Activated CD4-positive, alpha-beta T cell treated with anti-CD3 and anti-CD28 coated beads, Interleukin-2, amount 50 U/mL, for 16 hours (primary cell): ENCODE measurements around the gene APEX2.
A peak's percentile ranks its signal among the peaks of the same experiment; 100 is the strongest.
"Not testable (repeated sequence)": the region's sequence is repeated elsewhere in the genome, so short reads cannot be mapped to it uniquely, and the experiment has no call there.

Experiments used
- DNase-seq: peaks from one replicate; pipeline ENCODE4 v3.0.0-alpha.2; 2020

APEX2 gene, protein sequence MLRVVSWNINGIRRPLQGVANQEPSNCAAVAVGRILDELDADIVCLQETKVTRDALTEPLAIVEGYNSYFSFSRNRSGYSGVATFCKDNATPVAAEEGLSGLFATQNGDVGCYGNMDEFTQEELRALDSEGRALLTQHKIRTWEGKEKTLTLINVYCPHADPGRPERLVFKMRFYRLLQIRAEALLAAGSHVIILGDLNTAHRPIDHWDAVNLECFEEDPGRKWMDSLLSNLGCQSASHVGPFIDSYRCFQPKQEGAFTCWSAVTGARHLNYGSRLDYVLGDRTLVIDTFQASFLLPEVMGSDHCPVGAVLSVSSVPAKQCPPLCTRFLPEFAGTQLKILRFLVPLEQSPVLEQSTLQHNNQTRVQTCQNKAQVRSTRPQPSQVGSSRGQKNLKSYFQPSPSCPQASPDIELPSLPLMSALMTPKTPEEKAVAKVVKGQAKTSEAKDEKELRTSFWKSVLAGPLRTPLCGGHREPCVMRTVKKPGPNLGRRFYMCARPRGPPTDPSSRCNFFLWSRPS

GRCh38 chrX:54999717-55000598 is at the start of gene APEX2:
APEX2 (plus strand) TSS chrX:55000363; CDS start chrX:55000423, 60 bp downstream.
- peak; percentile 90 for DNase-seq

- no peak for DNase-seq
Measured at GRCh38 chrX:54950730-54951375, 49.3 kb upstream of the APEX2 start.

DNA sequence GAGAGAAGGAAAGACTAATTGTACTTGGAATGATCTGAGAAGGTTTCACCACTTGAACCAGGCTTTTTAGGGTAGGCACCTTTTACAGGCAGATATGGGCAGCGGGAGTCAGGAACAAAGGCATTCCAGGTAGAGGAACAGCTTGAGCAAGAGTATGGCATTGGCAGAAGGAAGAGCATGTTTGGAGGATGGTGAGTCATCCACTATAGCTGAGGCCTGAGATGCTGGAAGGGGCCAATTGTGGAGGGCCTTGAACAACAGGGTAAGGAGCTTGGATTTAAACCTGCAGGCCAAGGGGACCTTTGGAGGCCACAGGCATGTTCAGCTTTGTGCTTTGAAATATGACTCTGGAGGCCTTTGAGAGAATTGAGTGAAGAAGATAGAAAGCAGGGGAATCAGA is 38.4 kb upstream of the APEX2 start:
- no peak for DNase-seq

DNA sequence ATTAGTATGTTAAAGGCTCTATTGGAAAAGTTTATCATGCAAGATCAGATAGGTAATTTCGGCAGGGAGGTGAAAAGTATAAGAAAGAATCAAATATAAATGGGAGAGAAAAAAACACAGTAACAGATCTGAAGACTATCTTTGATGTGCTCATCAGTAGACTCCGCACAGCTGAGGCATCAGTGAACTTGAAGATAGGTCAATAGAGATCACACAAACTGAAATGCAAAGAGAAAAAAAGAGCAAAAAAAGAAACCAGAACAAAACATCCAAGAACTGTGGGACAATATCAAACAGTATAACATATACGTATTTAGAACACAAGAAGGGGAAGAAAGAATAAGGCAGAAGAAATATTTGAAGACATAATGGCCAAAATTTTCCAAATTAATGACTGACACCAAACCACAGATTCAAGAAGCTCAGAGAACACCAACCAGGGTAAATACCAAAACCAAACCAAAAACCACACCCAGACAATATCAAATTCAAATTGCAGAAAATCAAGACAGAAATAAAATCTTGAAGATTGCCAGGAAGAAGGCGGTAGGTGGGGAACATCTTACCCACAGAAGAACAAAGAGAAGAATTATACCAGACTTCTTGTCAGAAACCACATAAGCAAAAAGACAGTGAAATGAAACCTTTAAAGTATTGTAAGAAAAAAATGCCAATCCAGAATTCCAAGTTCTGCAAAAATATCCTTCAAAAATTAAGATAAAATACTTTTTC is 35.2 kb upstream of the APEX2 start:
- no peak for DNase-seq

DNA sequence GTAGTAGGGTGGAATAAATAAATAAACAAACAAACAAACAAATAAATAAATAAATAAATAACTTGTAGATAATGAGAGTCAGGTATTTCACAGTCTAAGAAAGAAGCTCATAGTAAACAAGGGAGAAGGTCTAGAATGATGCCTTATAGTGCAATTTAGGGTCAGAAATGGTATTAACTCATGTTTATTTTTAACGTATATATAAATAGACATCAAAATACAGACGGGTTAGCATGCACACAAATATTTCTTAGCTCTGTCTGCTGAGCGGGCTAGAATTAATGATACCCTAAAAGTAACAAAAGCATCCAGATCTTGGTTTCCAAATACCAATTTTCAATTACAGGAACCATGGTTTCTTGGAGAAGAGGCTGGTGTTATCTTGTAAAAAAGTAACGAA is 22.8 kb upstream of the APEX2 start:
- DNase-seq: no peak

DNA sequence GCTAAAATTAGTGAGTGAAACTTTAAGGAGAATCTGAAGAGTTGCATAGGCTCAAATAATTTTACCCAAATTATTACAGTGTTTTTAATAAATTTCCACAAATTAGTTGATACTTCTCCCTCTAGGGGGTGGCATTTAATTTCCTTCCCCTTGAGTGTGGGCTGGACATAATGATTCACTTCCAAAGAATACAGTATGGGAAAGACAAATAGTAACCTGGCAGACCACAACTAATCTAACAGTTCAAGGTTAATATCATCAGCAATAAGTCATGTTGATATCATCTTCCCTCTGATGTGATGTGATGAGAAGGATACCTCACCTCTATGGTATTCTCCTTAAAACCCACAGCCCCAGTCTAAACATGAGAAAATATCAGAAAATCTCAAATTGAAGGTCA is 21.7 kb upstream of the APEX2 start:
- no peak for DNase-seq

GRCh38 chrX:54979432-54979831 is 20.7 kb upstream of the APEX2 start:
- no peak for DNase-seq

GRCh38 chrX:54980334-54980733 is 19.8 kb upstream of the APEX2 start:
- no peak for DNase-seq

DNA sequence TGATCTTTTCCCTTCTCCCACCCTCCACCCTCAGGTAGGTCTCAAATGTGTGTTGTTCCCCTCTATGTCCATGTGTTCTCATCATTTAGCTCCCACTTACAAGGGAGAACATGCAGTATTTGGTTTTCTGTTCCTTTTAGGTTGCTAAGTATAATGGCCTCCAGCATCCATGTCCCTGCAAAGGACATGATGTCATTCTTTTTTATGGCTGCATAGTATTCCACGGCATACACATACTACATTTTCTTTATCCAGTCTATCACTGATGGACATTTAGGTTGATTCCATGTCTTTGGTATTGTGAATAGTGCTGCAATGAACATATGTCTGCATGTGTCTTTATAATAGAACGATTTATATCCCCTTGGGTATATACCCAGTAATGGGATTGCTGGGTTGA is 16.9 kb upstream of the APEX2 start:
- not testable (repeated sequence) for DNase-seq

DNA sequence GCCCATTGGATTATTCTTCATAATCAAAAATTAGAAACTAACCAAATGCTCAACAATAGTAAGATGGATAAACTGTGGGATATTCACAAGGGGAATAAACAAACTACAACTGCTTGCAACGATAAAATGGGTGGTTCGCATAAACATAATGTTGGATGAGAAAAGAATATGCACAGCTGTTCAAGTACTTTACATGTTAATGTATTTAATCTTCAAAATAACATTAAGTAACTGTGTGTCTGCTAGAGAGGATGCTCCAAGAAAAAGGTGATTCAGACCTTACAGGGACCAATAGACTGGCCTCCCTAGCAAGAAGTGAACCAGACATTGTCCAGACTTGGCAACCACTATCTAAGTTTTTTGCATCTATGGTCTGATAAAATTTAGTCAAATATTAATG is 8.5 kb upstream of the APEX2 start:
- no peak for DNase-seq

GRCh38 chrX:54992911-54993622 is 7.1 kb upstream of the APEX2 start:
- DNase-seq: no peak

DNA sequence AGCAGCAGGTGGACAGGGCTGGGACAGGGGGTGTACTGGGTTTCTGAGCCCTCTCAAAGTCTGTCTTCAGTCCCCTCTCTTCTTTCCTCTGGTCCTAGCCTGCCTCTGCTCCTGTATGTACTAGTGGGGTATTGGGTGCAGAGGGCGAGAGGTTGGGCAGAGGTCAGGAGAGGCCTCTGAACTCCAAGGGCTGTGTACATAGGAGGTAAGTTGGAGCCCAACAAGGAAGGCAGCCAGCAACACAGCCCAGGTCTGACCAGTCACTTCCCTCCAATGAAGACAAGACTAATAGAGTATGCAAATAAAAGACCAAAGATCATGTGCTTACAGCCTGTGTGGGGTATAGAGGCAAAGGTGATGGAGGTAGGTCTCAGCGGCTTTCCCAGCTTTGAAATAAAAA is 6.1 kb upstream of the APEX2 start, which contains the start of gene PFKFB1:
PFKFB1 (minus strand) TSS at position 90 of the 400 bp plus-strand sequence. CDS start 181 bp downstream, outside the sequence.
- no peak for DNase-seq

DNA sequence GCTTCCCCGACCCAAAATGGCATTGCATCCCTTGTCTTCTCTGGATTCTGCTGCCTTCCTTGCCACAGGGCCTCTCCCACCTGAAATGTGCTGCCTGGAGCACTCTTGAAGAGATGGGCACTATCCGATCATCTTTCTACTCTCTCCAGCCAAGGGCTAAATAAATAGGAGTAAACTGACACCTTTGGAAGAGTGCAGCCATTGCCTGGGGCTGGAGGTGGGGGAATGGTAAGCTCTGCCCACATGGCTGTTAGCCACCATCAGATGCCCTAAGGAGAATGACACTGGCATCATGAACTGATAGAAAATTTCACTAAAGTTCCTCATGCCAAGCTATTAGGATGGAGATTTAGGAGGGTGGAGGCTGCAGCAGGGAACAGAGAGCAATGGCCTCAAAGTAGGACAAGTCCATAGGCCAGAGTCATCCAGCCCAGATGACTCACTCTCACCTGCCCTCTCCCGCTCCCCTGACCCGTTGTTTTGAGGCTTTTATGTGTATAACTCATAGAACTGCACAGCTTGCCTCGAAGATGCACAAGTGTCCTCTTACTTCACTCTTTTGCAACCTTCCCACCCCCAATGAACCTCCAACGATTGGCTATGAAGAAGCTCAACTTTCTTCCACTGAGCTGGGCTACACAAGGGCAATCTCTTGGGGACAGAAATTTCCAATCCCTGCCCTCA is 5.4 kb upstream of the APEX2 start:
- DNase-seq: no peak

- DNase-seq: no peak
Measured at GRCh38 chrX:54995621-54996020, 4.5 kb upstream of the APEX2 start.

GRCh38 chrX:55004231-55004630 is 4.1 kb downstream of the APEX2 start:
- DNase-seq: no peak

- no peak for DNase-seq
Measured at GRCh38 chrX:55005256-55005655, 5.1 kb downstream of the APEX2 start.

- no peak for DNase-seq
Measured at GRCh38 chrX:55006827-55007621, 6.9 kb downstream of the APEX2 start.

DNA sequence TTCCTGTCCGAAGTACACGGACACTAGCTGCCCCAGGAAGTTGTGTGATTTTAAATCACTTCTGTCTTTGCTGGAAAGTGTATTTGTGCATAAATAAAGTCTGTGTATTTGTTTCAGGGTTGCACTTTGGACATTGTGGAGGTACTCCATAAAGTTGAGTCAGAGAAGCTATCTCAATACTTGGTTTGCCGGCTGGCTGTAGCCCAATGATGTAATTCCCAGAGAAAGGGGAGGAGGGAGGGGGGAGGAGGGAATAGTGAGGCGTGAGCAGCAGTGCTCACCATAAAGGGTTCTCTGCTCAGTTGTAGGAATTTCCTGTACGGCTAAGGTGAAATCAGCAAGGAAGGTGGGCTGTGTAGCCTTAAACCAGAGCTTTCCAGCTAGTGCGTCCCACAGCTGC is 7.5 kb downstream of the APEX2 start:
- DNase-seq: no peak

DNA sequence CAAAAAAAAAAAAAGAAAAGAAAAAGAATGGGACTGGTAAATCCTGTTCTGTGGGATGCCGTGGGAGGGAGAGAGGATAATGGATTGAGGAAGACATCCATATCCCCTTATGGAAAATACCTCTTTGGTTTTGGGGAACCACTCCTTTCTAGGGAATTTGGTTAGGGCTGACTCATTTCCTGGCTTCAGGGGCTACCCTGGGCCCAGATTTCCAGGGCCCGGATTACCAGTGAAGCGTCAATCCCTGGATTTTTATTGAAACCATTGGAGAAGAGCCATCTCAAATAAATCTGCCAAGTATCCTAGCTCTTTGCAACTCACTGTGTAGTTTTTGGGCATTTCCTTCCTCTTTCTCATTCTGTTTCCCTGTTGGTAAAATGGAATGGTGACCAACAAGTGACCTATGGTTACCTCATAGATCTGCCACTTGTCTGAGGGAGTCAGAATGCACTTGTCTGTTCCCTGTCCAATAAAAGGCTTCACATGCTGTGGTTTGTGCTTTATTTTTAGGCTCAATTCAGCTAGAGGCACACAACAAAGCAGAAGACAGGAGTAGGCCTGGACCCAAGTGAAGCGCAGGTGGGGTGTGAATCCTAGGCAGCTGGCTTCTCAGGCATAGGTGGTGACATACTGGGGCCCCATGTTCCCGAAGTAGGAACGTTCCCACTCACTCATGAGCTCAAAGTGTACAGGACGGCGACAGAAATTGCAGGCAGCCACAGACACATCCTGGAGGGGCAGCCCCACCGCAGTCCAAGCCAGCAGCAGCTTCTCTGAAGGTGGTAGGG is 8.6 kb downstream of the APEX2 start:
- no peak for DNase-seq
